NCI-H82 treated with DMSO at 0.1 percent for 48 hours (cell line): ENCODE data around the gene NTRK2.

Source experiments
- DNase-seq: peaks from one replicate; lab custom pipeline; 2025; ENCODE audit not compliant: unreplicated experiment; lab: John Stamatoyannopoulos, UW

The NTRK2 gene

DNA sequence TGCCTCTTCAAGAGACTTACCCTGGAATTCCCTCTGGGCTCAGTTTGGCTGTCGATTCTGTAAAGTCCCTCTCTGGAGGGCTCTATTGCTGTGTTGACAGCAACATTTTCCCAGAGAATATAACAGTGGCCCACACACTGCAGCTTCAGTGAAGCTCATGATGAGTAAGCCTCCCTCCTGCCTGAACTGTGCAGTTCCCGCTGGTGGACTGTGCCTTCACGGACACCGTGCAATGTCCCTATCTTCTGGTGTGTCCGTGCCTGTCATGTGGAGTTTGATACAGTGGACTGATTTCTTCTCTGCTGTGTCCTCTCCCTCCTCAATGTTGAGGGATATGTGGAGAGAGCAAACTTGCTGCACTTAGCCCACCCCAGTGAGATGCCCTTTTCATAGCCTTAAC, 109.0 kb downstream of the NTRK2 start:
- DNase-seq, result no peak

DNA sequence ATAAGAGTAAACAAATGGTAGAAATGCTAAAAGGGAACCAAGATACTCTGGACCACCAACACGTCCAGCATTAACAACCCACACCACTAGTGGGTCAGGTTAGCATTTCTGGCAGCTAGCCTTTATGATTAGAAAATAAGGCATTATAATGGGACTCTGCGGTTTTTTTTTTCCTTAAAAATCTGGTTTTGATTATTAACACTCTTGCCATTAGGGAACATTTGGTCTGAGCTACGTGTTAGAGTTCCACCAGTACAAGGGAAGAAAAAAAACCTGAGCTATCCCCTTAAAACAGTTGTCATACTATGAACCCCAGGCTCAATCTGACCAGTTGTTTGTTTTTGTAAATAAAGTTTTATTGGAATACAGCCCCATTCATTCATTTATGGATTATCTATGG, 110.4 kb downstream of the NTRK2 start:
- no peak for DNase-seq

DNA sequence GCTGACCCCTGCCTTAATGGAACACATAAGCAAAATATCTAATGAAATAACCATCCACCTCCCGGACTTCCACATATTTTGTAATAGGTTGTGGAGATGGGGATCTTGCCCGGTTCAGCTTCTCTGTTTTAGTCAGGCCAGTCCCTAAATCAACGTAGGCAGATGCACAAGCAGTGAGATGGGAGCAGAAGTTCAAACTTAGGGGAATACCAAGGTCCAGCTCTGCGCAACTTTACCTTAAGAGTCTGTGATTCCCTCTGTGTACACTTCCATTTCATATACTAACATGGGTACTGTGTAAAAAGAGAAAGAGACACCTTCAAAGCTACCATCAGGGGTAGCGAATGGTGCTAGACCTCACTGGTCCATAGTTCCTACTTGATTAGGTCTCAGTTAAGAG, 110.9 kb downstream of the NTRK2 start:
- no peak for DNase-seq

DNA sequence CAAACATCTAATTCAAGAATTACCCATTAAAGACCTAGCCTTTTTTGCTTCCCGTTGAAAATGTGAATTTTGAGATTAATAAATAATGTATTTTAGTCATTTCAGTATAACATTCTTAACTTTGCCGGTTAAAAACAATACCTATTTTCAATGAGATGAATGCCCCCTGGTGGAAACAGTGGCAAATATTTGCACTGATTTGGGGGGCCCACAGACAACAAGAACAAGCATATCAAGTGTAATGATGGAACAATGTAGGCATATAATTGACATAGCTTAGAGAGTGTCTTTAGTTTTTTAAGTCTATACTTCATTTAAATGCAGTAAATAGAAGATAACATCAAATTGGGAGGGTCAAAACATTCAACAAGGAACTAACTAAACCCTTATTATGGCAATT, 111.9 kb downstream of the NTRK2 start:
- DNase-seq, result no peak

DNA sequence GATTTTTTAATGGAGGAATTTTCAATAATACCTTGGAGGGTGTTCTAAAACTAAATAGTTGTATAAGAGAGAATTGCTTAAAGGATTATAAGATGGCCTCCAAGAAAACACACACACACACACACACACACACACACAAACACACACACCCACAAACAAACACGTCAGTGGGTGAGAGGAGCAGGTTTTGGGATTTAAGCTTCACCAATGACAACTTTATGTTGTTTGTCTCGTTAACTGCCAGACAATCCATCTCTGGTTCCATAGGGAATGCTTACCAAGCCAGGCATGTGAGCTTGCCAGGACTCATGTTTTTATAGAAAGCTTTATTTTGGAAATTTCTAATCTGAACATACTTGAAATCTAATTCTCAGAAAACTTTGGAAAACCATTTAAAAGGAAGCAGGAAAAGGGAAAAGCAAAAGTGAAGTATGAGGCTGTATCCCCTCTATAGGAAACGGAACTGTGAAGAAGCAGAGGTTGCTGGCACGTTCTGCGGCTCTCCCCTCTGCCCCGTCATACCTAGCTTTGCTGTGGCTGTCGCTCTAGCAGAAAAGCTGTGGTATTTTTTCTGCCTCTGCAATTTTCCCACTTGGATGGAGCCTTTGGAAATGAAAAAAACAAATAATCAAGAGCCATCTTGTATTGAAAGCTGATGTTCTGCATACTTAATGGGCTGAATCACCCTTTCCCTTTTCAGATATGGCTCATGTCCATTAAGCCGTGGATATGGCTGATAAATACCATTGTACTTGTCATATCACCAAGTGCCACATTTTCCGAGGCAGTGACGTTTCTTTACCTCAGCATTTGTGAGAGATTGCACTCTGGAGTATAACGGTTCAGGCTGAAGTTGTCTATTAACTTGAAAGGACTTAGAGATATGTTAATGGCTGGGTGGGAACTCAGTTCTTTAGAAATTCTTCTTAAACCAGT, 112.7 kb downstream of the NTRK2 start:
- no peak for DNase-seq

DNA sequence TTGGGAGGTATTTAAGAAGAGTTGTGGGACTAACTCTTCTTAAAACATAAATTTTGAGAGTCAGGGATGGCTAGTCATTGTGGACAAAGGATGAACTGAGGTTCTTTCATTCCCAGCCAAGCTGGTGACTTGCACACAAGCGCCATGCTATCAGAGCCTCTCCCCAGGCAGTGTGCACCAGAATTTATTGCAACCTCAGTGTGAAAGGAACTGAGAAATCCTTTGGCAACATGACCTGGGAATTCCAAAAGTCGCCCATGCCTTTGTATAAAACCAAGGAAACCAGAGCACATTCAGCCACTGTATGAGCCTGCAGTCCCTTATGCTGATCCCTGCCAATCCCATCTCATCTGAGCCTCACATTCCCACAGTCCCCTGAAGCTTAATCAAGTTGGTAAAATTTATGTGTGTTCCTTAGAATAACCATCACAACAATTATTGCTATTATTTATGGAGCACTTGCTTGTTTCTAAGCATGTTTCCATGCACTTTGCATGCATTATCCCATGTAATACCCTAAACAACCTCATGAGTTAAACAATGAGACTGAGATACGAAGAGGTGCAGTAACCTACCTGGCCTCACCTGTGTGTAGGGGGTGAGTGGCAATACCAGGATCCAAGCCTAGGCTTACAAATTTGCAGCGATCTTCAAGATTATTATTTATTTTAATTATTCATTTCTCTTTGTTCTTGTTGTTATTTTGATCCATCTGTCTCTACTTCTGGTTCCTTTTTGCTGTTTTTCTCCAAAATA, 116.4 kb downstream of the NTRK2 start:
- DNase-seq, result no peak

DNA sequence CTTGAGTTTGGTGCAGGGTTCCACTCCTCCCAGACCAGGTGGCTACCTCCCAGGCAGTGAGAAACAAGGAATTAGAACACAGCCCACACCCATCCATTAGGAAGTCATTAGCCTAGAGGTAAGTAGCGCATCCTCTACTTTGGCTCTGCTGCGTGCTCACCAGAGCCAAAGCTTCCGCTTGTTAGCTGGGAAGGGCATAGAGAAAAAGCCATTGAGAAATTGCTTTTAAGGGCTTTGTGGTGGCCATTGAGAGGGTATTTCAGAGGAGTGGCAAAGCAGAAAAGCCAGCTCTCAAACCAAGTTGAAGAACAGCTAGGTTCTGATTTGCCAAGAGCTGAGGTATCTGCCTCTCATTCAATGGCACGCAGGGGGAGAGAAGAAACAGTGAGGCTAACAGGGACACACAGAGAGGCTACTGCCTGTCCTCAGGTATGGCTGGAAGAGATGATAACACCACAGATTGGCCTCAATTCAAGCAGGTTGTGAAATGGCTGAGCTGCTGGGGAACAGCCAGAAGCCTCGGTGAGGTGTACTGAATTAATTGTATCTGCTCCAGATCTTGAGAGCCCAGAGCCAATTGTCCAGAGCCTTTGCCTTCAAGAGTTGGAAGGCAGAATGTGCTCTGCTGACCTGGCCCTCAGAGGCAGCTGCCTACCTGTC, 119.4 kb downstream of the NTRK2 start:
- no peak for DNase-seq

DNA sequence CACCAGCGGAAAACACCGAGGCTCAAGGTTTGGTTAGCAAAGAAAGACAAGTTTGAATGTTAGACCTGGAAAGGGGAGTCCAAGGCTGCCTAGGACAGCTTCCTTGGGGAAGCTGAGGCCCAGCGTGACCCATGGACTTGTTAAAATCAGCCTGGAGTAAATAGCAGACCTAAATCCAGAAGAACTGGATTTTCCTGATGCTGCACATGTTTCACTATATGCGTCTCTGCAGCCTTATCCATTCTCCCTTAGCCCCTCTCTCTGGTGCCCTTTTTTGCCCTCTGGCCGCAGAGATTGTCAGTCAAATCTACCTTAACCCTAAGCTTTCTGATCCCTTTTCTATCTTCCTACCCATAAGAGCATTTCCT, 119.9 kb downstream of the NTRK2 start:
- no peak for DNase-seq

DNA sequence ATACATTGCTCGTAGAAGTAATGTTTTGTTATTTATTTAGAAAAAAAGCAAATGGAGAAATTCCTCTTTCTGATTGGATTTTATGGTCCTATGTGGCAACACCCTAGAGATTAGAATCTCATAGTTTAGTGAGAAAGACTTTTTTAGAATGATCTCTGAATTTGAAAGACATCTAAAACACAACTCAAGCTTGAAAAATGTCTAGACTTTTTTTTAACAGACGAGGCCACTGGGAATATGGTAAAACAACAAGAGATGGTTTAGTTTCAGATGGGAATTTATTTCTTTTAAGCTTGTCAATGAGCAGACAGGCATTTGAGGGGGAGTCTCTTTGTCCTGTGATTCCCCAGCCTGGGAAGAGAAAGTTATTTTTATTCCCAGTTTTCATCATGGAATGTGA, 122.1 kb downstream of the NTRK2 start:
- DNase-seq, result no peak

DNA sequence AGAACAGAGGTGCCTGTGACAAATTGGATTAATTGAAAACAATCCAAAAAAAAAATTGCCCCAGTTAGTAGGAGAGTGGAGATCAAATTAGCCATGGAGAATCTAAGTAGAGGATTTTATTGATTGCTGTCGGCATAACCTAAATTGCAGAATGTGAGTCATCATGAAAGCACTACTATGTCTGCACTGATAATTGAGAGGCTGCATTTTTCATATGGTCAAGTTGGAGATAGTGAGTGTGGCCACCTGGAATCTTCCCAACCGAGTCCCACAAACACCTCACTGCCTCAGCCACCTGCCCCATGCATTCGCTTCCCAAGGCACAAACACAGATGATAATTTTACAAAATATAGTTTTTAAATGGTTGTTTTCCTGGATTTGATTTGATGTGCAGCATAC, 123.7 kb downstream of the NTRK2 start:
- no peak for DNase-seq

DNA sequence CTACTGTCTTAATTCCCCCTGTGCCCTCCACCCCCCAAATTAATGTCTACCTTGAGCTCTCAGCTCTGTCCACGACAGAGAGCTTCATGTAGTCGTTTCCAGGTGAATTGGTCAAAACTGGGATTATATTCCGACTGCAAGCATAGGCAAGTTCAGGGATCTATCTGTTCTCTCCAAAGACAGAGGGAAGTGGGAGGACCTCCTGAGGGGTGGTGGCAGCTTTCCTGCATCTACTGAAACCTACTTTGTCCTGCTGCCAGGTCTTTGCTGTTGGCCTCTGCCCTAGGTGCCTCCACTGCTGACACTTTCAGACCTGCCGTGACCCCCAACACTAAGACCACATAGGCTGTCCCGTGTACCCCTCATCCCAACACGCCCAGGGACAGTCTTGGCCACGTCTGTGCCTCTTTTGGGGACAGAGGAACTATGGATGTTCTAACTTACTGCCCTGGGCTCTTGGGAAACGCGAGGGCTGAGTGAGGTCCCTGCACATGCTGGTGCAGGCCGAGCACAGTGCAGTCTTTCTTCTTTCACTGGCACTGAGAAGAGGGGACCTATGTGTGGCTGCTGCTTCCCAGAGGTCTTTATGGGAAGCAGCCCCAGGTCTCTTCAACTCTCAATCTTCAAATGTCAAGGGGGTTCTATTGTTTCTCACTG, 125.6 kb downstream of the NTRK2 start:
- DNase-seq, result no peak

DNA sequence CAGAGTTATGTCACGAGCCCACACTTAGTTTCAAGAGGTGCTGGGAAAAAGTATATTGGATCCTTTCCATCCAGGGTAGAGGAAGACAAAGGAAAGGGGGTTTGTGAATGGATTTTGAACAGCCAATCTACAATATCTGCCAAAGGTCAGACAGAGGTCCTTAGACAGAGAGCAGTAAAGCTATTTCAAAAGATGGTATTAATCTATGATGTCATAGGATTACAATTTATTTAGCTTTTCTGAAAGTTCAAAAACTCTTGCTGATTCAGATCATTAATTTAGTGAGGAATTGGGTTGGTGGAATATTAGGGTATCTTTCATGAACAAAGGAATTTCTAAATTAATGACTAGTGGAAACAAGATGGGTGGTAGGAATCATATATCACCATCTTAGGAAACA, 126.9 kb downstream of the NTRK2 start:
- no peak for DNase-seq

DNA sequence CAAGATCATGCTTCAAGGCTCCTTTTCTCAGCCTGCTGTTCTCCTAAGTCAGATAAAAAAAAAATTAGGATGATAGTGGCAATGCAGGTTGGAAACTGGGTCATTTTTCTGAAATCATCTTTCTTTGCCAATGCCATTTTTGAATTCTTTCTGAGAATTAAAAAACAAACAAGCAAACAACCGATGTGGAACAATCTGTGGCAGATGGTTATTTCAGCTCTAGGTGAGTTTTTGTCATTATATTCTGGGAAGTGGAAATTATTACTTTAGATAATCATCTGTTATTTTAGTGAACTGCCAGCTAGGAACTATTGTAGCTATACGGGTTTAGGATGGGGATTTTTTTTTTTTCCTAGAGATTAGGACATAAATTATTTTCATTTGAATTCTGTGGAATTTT, 129.7 kb downstream of the NTRK2 start:
- DNase-seq, result no peak

DNA sequence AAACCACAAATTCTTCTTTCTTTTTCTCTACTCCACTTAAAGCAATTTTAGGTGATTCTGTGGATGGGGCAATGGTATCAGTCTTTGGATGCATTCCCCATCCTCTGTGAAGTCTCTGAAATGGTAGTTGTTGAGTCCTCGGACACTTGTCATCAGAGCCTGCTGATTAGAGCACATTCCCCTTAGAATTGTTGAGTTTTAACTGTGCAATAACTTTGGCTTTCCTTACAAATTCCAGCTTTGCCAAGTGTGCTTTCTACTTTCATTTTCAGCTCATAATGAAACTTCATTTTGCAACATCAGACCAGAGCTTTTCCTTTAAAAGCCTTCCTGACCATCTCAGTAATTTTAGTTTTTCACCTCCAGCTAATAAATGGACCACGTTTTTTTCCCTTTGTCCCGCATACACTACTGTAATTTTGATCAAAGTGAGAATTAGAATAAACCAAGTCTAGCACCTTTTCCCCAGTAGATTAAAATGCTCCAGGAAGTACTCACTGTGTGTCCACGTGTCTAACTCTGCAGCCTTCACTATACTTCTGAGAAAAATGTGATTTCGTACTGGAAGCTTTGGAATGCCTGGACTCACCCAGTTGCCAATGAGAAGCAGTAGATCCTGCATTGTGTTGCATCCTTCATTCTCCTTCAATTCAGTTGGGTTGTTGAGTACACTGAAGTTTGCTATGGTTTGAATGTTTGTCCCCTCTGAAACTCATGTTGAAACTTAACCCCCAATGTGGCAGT, 135.6 kb downstream of the NTRK2 start:
- DNase-seq, result no peak

DNA sequence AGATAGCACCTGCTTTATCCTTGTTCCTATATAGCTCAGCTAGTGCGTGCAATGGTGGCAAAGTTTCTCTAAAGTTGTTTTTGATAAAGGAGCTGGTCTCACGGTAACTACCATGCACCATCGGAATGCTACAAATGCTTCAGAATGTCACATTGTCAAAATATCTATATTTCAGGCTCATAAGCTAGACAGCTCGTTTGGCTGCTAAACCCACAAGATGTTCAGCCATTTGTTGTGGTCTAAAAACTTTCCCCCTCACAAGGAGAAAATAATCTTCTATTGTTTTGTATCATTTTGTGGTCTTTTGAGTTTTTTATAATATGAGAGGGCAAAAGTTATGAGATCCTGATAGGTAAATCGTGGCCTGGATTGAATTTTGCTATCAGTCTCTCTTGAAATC, 137.9 kb downstream of the NTRK2 start:
- DNase-seq, result no peak

DNA sequence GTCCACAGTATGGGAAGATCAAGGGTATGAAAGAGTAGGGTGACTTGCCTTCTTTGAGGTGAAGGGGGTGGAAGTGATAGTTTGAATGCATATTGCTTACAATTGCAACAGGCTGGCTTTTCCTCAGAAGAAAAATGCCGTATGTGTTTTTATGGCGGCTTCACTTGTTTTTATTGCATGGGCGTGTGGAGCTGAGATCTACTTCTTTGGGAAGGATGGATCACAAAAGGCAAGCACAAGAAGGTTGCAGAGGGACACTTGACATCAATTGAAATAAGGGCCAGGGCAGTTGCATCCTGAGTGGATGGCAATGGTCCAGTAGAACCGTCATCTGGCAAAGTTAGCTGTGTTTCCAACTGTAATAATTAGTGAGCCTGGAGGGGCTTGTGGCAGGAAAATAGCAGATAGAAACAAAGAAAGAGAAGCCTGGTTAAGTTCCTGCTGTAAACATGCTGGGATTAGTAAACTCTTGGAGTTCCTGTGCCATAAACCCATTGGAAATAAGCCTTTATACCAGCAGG, 138.4 kb downstream of the NTRK2 start:
- DNase-seq, result no peak

DNA sequence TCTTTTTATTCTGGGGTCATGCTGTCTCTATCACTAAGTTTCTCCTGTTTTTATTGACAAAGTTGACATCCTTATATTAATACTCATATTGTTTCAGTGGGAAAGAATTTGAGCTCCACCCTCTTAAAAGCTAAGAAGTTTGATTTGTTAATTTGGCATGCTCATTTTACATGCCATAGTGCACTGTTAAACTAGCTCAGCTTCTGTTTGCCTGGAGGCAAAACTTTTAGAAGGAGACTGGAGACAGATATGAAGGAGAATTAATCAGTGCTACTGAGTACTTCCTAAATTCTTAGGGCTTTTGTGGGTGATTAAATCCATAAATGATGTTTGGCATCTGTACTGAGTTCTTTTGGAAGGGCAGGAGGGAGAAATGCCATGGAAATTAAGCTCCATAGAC, 138.9 kb downstream of the NTRK2 start:
- DNase-seq, result no peak

DNA sequence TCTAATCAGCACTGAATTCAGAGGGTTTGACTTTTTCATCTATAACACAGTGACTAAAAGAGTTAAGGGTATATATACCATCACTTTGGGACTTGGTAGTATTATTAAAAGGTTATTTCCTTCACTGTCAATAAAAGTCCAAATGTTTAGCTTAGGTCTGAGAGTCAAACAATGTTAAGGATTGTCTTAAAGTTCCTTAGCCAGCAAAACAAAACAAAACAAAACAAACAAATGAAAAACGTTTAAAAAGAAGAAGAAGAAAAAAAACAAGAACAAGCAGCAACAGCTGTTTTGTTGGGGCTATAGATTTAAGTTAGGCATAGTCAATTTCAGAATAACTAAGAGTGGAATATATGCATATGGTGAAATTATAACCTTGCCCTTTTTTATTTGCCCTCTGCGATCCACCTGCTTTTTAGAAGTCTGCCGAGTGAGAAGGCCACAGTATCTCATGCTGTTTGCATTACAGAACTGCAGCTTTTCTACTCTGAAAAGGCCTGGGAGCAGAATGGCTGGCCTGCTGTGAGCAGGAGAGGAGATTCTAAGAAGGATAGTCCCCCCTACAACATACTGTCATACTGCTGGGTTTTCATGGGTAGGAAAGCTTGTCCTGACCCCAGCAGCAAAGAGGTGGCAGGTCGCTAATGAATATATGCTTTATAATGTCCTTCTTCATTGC, 141.7 kb downstream of the NTRK2 start:
- DNase-seq, result no peak

DNA sequence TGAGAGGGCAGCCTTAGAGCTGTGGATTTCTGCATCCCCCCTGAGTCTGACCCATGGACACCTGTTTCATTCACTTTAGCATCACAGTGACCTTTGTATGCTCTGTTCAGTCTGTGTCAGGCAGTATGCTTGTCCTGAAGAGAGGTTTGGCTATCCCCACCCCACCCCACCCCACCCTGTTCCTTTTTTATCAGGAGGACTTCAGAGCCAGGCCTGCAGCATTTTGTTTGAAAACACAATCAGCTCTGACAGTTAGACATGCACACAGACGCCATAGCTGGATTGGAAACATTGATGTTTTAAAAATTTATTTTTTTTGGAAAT, 142.2 kb downstream of the NTRK2 start:
- no peak for DNase-seq

DNA sequence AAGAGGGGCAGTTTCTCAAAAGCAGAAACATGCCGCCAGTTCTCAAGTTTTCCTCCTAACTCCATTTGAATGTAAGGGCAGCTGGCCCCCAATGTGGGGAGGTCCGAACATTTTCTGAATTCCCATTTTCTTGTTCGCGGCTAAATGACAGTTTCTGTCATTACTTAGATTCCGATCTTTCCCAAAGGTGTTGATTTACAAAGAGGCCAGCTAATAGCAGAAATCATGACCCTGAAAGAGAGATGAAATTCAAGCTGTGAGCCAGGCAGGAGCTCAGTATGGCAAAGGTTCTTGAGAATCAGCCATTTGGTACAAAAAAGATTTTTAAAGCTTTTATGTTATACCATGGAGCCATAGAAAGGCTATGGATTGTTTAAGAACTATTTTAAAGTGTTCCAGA, 142.8 kb downstream of the NTRK2 start:
- no peak for DNase-seq
